ENCODE results near the gene PAX9.
"Not testable (repeated sequence)": the region's sequence is repeated elsewhere in the genome, so short reads cannot be mapped to it uniquely, and the experiment has no call there.

The PAX9 gene

GRCh38 chr14:36672095-36672494, 10.4 kb downstream of the PAX9 start:
- DNase-seq (ENCODE audit: low read depth in 2 of 2): no peak

GRCh38 chr14:36674659-36675058, 13.0 kb downstream of the PAX9 start:
- DNase-seq (ENCODE audit: low read depth in 2 of 2): no peak

DNA sequence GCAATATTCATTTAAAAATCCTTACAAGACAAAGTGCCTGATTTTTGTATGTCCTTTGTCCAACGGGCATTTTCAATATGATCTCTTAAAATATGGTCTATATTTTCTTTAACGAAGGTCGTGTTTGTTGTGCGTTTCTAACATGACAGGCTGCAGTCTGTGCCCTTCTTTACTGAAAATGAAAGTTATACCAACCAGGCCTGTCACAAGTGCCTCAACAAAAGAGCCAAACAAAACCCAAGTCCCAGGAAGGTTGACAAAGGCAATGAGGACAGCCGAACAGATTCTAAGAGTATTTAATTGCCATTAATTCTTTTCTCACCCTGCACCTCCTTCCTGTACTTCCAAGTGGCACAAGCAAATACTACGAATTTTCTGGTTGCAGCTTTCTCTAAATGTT, 13.9 kb downstream of the PAX9 start:
- DNase-seq (ENCODE audit: low read depth in 2 of 2): no peak

DNA sequence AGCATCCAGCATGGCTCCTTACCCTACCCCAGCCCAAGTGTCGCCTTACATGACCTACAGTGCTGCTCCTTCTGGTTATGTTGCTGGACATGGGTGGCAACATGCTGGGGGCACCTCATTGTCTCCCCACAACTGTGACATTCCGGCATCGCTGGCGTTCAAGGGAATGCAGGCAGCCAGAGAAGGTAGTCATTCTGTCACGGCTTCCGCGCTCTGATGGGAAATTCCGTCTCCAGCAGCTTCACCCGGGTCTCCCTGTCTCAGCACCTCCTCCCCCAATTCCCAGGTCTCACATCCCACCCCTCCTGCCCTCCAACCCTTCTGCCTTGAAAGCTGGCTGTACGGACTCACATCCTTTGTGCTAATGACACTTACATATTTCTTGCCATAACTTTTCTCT, 14.6 kb downstream of the PAX9 start:
- no peak for DNase-seq (ENCODE audit: low read depth in 2 of 2)

DNA sequence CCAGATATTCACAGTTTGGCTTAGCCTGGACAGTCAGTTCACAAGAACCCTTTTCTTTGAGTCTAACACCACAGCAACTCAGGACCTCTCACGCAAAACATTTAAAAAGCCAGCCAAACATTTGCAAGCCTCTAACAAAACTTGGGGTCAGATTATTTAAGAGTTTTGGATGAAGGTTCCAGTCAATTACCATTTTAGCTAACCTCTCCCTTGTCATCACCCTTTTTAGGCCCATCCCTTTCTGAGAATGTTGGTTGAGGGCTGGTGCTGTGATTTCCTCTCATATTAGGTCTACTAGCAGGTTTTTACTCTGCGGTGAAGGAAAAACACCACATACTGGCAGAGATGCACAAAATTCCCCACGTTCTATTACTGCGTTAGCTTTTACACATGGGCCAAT, 20.7 kb downstream of the PAX9 start:
- DNase-seq (ENCODE audit: low read depth in 2 of 2): no peak

GRCh38 chr14:36683083-36683724, 21.5 kb downstream of the PAX9 start:
- DNase-seq (ENCODE audit: low read depth in 2 of 2): no peak

DNA sequence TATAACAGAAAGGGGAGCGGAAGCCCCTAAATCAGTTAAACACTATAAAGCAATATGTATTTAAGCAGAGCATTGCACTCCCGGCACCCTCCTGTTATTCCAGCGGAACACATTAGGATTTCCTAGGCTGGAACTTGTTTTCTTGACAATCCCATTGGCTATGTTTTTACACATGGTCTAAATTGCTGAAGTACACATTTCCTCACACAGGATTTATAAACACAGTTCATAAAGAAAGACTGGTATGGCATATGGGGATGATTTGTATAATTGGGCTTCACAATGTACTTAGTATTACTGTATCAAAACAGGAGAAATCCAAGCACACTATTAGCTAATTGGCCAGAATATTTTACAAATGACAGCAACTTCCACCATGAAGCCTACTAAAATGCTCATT, 23.3 kb downstream of the PAX9 start:
- DNase-seq (ENCODE audit: low read depth in 2 of 2): no peak

- DNase-seq (ENCODE audit: low read depth in 2 of 2): no peak
Observed at GRCh38 chr14:36690311-36691040, 28.8 kb downstream of the PAX9 start.

DNA sequence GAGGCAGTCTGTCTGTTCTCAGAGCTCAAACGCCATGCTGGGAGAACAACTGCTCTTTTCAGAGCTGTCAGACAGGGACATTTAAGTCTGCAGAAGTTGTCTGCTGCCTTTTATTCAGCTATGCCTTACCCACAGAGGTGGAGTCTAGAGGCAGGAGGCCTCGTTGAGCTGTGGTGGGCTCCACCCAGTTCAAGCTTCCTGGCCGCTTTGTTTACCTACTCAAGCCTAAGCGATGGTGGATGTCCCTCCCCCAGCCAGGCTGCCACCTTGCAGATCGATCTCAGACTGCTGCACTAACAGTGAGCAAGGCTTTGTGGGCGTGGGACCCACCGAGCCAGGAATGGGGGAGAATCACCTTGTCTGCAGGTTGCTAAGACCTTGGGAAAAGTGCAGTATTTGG, 37.8 kb downstream of the PAX9 start:
- DNase-seq (ENCODE audit: low read depth in 2 of 2): not testable (repeated sequence)

DNA sequence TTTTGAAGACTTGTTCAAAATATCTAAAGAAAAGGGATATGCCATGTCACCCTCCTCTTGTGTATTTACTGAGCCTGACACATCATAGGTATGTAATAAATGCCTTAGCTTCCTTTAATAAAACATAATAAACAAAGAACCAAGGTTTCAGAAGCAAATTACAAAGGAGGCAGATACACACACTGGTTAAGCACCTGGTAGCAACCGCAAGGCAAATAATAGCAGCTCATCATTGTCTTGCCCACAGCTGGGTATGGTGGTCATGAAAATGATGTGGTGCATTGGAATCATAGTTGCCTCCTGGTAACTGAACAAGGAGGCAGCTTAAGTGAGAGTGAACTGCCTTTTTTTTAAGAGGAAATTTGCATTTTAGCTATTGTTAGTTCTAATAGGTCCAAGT, 39.0 kb downstream of the PAX9 start:
- no peak for DNase-seq (ENCODE audit: low read depth in 2 of 2)

GRCh38 chr14:36701132-36701531, 39.5 kb downstream of the PAX9 start:
- DNase-seq (ENCODE audit: low read depth in 2 of 2): no peak

DNA sequence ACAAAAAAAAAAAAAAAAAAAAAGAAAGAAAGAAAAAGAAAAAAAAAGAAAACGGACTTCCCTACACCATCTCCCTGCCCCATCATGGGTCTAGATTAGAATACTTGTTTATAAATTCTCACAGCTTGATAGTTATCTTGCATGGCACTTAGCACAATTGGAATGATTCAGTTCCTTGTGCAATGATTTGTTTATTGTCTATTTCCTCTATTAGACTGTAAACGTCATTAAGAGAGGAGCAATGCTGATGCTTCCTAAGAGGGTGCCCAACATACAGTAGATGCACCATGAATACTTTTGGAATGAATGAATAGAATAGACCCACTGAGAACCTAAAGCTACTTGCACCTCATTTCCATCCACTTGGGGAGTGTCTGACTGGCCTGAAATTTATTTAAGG, 40.8 kb downstream of the PAX9 start:
- DNase-seq (ENCODE audit: low read depth in 2 of 2): no peak

DNA sequence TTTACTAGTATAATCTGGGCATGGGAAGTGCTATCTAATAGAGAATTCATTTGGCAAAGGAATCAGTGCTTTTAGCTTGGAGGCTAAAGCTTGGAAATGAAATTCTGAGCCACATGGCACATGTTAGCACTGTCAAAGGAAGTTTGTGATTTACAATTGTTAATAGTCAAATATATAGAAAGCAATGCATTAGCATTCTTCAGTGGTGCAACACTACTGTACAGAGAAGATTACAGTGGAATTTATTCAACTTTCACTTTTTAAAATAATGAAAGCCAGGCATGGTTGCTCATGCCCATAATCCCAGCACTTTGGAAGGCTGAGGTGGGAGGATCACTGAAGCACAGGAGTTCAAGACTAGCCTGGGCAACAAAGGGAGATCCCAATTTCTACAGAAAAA, 45.9 kb downstream of the PAX9 start:
- no peak for DNase-seq (ENCODE audit: low read depth in 2 of 2)

DNA sequence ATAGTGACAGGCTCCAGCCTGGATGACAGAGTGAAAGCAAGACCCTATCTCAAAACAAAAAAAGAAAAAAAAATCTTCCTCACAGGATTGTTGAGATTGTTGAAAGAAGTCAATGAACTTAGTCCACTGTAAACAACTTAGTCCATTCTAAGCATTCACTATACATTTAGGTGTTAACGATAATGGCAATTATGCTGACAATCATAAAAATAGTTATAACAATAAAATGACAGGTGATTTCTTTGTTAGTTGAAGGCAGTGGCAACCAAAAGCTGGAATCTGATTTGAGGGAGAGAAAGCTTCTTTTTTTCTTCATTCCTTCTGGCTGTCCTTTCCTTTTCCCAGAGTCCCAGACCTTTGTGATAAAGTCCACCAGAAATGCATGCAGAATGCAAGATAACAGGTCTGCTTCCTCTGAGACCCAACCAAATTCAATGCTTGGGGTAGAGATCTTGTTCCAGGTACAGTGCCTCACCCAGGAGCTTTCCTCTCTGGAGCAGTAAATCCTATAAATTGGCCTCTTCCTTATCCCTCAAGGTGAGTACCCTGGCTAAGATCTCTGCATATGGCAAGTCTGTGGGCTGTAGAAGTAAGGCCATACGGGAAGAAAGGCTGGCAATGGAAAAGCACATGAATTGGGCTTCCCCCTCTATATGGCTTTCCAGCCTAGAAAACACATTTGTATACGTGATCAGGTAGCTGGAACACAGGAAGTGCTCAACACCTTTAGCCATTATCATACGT, 52.5 kb downstream of the PAX9 start:
- DNase-seq (ENCODE audit: low read depth in 2 of 2): no peak

- no peak for DNase-seq (ENCODE audit: low read depth in 2 of 2)
Observed at GRCh38 chr14:36716614-36717184, 55.0 kb downstream of the PAX9 start.

DNA sequence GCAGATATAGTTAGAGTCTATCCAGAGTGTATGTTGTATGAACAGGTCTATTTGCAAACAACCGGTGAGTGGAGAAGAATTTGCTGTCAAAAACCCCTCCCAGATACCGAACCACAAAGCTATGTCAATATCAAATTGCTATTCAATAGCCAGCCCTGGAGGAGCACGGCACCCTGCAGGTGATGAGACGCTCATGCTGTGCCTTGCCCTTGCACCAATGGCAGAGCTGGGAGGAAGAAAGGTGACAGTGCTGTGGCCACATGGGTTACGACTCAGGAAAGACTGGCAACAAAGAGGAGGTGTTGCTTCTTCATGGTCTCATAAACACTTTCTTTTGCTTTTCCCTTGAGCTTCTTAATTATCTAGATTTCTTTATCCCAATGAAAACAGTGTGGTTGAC, 55.7 kb downstream of the PAX9 start:
- no peak for DNase-seq (ENCODE audit: low read depth in 2 of 2)

DNA sequence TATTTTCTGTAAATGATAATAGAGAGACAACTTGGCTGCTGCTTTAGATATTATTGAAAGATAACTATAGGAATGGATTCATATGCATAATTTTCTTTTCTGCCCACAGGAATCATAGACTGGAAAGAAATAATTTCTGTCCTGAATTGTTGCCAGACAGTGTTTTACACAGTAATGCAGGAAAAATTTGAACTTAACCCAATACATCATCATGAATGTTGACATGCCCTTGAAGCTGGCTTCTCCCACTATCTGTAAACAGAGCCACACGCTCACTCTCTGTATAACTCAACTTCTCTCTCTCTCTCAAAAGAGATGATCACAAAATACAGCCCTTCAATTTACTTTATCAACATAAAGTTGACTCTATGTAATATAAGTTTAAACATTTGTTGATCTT, 56.6 kb downstream of the PAX9 start:
- no peak for DNase-seq (ENCODE audit: low read depth in 2 of 2)

- DNase-seq (ENCODE audit: low read depth in 2 of 2): no peak
Observed at GRCh38 chr14:36719823-36720222, 58.2 kb downstream of the PAX9 start.

- no peak for DNase-seq (ENCODE audit: low read depth in 2 of 2)
Observed at GRCh38 chr14:36720657-36721056, 59.0 kb downstream of the PAX9 start.

GRCh38 chr14:36721877-36722276, 60.2 kb downstream of the PAX9 start:
- DNase-seq (ENCODE audit: low read depth in 2 of 2): no peak

DNA sequence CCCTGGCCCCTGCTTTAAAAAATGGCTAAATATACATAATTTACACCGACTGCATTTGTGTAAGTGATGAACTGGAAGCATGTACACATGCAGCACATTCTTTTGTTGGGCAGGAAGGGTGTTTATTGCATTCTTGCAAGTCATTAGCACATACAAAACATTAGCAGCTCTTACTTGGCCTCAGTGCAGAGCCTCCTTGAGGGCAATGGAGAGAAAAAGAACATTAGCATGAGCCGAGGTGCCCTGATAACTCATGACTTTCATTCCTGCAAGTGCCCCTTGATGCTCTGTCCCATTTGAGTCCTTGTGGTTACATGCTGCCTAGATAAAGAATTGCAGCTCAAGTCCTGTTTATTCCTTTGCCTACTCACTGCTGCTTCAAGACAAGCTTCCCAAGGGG, 61.9 kb downstream of the PAX9 start:
- DNase-seq (ENCODE audit: low read depth in 2 of 2): no peak

GRCh38 chr14:36724162-36724561, 62.5 kb downstream of the PAX9 start:
- DNase-seq (ENCODE audit: low read depth in 2 of 2): no peak

DNA sequence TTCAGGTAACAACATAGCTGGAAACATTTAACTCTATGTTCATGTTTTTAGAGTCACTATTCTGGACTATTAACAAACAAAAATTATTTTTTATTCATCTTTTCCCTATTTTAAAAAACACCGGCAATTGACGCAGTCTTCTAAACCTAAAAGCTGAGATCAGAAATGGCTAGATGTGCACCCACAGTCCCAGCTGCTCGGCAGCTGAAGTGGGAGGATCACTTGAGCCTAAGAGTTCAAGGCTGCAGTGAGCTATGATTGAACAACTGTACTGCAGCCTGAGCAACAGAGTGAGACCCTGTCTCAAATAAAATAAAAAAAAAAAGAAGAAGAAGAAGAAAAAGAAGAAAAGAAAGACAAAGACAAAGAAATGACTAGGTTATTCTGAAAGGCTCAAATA, 64.5 kb downstream of the PAX9 start:
- no peak for DNase-seq (ENCODE audit: low read depth in 2 of 2)

All from stimulated activated CD4-positive, alpha-beta T cell treated with anti-CD3 and anti-CD28 coated beads, Interleukin-1b, Interleukin-23, amount 100 ng/mL, for 1 hour (primary cell).